ENCODE data around the gene CERT1.
"Not testable (repeated sequence)": the region's sequence is repeated elsewhere in the genome, so short reads cannot be mapped to it uniquely, and the experiment has no call there.

The CERT1 gene, protein sequence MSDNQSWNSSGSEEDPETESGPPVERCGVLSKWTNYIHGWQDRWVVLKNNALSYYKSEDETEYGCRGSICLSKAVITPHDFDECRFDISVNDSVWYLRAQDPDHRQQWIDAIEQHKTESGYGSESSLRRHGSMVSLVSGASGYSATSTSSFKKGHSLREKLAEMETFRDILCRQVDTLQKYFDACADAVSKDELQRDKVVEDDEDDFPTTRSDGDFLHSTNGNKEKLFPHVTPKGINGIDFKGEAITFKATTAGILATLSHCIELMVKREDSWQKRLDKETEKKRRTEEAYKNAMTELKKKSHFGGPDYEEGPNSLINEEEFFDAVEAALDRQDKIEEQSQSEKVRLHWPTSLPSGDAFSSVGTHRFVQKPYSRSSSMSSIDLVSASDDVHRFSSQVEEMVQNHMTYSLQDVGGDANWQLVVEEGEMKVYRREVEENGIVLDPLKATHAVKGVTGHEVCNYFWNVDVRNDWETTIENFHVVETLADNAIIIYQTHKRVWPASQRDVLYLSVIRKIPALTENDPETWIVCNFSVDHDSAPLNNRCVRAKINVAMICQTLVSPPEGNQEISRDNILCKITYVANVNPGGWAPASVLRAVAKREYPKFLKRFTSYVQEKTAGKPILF

DNA sequence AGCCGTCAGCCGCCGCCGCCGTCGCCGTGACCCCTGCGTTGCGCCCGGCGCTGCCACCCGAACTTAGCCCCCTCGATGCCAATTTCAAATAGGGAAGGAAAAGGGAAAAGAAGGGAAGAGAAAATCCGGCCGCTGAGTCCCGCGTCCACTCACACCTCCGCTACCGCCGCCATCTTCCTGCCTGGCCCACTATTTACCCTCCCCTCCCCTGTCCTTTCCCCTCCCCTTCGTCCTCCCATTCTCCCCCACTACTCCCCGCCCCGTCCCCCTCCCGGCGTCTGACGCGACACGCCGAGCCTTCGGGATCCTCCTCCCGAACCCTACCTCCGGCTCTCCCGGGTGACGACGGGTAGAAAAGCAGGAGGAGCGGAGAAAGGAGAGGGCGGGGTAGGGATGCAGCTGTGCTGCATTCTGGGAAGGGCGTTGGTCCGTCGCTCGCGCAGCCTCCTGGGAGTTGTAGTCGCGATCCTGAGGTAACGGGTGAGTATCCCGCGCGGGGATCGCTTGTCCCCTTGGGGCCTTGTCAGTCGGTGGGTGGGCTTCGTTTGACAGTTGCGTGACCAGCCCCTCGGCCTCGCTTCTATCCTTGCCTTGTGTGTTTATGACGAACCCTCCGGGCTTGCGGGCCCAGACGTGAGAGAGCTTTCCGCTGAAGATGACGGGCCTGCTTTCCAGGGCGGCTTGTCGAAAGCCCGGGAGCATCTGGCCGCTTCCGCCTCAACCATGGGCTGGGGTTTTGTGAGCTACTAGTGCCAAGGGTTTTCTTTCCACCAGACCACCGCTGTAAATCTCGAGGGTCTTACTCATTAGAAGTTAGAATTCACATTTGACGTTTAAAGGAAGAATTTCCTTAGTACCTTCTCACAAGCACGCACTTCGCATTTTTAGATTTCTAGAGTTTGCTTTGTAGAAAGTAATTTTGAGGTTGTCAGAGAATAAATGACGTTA is at the start of gene CERT1, which contains the start of gene POLK:
CERT1 (minus strand) TSS at position 195 of the 948 bp plus-strand sequence. CDS start 422 bp downstream, outside the sequence.
POLK (plus strand) TSS at position 457 of the 948 bp plus-strand sequence.
- DNase-seq (ENCODE audit: low spot score) = peak; percentile 89

DNA sequence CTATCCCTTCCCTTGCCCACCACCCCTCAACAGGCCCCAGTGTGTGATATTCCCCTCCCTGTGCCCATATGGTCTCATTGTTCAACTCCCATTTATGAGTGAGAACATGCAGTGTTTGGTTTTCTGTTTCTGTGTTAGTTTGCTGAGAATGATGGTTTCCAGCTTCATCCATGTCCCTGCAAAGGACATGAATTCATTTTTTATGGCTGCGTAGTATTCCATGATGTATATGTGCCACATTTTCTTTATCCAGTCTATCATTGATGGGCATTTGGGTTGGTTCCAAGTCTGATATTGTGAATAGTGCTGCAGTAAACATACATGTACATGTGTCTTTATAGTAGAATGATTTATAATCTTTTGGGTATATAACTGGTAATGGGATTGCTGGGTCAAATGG is 49.2 kb upstream of the CERT1 start:
- not testable (repeated sequence) for DNase-seq (ENCODE audit: low spot score)

DNA sequence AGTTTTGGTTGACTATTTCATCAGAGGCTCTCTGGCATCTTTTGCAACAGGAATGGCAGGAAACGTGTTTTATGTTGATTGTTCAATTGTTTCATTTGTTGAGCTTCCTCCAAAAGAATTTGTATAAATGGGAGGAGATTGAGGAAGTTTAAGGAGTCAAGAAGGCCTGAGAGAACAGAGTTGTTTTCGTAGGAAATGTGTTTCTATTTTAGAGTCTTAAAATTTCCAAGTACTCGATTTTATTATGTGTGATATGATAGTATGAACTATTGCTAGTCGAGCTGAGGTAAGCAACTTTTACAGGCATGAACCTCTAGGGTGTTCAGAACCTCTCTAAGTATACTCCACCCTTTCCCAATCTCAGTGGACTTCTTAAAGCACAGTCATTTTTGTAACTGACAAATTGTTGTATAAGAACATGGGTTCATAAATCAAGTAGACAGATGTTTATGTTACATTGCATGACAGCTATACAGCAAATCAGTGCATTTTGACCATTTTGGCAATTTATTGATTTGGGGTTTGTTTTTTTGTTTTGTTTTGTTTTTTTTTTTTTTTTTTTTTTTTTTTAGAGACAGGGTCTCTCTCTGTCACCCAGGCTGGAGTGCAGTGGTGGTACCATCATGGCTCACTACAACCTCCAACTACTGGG is 47.7 kb upstream of the CERT1 start:
- DNase-seq (ENCODE audit: low spot score) = no peak

DNA sequence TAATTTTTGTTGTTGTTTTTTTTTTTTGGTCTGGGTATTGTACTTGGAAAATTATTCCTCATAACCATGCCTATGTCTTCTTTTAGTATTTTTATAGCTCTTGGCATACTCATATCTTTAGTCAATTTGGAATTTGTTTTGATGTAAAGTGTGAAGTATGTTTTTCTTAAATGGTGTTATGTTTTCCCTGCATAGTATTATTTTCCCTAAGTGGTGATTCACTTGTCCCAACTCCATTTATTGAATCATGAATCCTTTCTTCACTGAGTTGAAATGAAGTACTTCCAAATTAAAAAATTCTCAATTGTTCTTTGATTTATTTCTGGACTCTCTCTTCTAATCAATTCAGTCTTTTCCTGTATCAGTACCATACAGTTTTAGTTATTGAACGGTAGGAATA is 46.8 kb upstream of the CERT1 start:
- no peak for DNase-seq (ENCODE audit: low spot score)

DNA sequence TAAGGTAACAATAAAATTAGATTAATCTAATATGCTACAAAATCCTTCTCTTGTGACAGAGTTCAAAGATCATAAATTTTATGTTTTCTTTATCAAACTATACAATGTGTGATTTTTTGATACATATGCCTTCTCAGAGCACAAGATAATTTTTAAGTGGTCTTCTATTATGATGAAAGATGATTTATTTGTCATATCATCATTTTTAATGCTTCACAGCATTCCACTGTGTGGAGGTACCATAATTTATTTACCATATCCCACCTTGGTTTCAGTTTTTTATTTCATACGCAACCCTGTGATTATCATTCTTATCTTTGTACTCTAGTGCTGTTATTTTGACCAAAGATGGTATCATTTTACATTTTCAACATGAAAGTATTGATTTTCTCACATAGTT is 41.9 kb upstream of the CERT1 start:
- no peak for DNase-seq (ENCODE audit: low spot score)

DNA sequence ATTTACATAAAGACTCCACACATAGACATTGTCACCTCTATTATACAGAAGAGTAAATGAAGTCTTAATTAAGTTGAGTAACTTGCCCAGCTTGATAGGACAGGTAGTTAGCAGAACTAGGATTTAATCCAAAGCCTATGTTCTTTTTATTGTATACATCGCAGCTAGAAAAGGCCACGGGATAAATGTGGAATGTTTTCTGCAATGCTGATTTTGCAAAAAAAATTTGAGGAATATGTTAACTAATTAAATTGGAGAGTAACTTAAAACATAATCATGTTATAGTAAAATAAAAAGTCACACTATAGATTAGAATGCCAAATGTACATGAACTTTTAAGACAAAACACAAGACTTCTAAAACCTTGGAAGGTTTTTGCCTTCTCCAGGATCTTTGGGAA is 41.3 kb upstream of the CERT1 start:
- no peak for DNase-seq (ENCODE audit: low spot score)

DNA sequence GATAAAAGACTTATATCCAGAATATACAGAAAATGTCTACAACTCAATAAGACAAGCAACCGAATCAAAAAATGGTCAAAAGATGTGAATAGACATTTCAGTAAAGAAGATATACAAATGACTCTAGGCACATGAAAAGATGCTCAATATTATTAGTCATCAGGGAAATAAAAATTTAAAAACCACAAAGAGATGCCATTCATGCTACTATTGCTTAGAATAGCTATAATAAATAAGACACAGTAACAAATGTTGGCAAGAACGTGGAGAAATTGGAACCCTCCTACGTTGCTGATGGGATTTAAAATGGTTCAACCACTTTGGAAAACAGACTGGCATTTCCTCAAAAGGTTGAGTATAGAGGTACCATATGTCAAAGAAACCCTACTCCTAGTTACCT is 40.0 kb upstream of the CERT1 start:
- DNase-seq (ENCODE audit: low spot score) = no peak

DNA sequence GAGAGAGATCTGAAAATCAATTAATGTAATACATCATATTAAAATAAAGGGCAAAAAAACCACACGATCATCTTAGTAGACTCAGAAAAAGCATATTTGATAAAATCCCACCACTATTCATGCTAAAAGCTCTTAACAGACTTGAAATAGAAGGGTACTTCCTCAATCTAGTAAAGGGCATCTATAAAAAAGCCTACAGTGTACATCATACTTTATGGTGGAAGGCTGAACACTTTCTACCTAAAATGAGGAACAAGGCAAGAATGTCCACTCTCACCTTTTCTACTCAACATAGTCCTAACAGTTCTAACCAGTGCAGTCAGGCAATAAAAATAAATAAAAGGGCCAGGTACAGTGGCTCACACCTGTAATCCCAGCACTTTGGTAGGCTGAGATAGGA is 39.2 kb upstream of the CERT1 start:
- no peak for DNase-seq (ENCODE audit: low spot score)

DNA sequence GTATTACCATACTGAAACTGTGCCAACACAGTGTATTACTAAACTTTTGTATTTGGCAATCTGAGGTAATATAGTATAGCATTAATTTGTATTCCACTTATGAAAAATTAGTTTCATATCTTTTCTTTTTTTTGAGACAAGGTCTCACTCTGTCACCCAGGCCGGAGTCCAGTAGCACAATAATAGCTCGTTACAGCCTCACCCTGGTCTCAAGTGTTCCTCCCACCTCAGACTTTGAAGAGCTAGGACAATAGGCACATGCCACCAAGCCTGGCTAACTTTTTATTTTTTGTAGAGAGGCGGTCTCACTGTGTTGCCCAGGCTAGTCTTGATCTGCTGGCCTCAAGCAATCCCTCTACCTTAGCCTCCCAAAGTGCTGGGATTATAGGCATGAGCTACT is 36.4 kb upstream of the CERT1 start:
- no peak for DNase-seq (ENCODE audit: low spot score)

DNA sequence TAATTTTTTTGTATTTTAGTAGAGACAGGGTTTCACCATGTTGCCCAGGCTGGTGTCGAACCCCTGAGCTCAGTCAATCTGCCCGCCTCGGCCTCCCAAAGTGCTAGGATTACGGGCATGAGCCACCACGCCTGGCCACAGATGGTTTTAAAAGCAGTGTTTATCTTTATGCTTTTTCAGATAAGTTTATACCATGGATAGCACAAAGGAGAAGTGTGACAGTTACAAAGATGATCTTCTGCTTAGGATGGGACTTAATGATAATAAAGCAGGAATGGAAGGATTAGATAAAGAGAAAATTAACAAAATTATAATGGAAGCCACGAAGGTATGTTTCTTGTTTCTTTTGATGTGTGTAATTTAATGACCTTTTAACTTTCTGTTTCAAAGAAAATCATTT is 35.4 kb upstream of the CERT1 start:
- DNase-seq (ENCODE audit: low spot score) = no peak

DNA sequence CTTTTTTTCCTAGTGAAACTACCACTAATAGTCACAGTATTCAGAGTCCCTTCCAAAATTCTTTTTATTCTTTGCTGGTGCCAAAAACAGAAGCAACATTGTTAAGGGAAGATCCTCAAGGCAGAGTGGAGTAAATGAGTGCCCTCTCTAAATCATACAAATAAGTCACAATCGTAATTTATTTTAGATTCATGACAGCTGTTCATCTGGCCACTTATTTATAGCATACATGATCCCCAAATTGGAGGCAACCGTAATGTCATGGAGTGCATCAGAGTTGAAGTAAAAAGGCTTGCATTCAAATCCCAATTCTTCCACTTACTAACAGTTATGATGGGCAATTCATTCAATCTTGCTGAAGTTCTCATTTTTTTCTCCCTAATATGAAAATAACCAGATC is 33.7 kb upstream of the CERT1 start:
- no peak for DNase-seq (ENCODE audit: low spot score)

DNA sequence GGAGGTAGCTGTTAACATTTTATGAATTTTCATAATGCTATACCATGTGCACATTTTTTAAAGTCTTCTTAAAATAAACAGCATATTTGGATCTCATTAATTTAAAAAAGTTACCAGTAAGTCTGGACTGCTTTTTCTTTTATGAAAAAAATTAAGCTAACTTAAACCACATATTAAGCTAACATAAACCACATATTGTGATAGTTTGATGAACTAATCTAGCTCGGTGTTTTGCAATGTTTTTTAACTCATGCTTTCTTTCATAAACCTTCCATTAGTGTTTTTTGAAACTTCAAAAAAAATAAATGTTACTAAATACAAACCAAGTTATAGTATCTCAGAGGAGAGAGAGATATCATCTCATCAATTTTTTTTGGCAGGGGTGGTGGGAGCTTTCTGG is 26.8 kb upstream of the CERT1 start:
- no peak for DNase-seq (ENCODE audit: low spot score)

DNA sequence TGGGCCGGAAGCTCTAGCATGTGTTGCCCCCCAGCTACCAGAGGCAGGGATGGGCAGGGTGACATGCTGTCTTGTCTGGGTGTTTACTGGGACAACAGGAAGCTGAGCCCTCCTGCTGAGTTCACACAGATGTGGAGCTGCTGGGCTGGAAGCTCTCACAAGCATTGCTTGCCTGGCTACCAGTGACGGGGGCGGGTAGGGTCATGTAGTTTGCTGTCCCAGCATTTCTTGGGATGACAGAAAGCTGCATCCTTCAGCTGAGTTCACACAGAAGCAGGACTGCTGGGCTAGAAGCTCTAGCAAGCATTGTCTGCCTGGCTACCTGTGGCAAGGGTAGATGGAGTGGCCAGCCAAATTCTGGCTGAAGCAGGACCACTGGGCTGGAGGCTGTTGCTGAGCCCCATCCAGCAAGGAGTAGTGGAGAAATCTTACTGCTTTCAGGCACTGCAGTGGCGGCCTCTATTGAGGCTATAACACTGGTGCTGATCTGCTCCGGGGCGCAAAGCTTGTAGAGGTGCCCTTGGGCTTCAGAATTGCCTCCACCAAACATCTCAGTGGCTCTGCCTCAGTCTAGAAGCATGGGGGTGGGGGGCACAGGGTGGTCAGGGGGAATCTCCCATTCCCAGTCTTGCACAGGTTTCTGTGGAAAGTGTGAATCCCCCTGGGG is 25.4 kb upstream of the CERT1 start:
- no peak for DNase-seq (ENCODE audit: low spot score)

DNA sequence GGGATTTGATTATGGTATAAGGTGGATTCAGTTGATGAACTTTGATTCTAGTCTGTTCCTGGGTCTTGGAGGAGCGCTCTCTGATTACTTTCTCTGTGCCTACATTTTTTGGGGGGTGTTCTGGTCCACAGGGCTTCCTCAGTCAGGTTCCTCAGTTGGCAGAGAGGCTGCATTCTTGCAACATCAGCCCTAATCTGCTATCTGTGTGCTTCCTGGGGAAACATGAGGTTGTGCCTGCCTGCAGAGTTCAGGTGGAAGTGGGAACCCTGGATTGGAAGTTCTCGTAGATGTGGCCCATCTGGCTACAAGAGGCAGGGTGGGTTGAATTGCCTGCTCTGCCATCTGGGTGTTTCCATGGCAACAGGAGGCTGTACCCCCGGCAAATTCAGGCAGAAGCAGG is 24.7 kb upstream of the CERT1 start:
- DNase-seq (ENCODE audit: low spot score) = no peak

DNA sequence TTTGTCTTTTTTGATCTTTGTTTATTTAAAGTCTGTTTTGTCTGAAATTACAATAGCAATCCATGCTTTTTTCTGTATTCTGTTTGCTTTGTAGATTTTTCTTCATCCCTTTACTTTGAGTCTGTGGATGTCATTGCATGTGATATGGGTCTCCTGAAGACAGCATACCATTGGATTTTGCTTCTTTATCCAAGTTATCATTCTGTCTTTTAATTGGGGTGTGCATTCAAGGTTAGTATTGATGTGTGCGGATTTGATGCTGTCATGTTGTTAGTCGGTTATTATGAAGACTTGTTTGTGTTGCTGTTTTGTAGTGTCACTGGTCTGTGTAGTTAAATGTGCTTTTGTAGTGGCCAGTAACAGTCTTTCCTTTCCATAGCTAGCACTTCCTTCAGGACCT is 23.3 kb upstream of the CERT1 start:
- DNase-seq (ENCODE audit: low spot score) = no peak

DNA sequence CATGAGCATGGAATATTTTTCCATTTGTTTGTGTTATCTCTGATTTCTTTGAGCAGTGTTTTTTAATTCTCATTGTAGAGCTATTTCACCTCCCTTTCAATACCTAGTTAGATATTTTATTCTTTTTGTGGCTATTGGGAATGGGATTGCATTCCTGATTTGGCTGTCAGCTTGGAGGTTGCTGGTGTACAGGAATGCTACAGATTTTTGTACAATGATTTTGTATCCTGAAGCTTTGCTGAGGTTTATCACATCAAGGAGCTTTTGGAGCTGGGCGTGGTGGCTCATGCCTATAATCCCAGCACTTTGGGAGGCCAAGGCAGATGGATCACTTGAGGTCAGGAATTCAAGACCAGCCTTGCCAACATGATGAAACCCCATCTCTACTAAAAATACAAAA is 22.3 kb upstream of the CERT1 start:
- DNase-seq (ENCODE audit: low spot score) = not testable (repeated sequence)

DNA sequence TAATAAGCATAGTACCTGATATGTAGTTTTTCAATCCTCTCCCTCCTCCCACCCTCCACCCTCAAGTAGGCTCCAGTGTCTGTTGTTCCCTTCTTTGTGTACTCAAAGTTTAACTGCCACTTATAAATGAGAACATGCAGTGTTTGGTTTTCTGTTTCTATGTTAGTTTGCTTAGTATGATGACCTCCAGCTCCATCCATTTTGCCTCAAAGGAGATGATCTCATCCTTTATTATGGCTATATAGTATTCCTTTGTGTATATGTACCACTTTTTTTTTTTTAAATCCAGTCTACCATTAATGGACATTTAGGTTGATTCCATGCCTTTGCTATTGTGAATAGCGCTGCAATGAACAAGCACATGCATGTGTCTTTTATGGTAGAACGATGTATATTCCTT is 20.8 kb upstream of the CERT1 start:
- DNase-seq (ENCODE audit: low spot score) = no peak

DNA sequence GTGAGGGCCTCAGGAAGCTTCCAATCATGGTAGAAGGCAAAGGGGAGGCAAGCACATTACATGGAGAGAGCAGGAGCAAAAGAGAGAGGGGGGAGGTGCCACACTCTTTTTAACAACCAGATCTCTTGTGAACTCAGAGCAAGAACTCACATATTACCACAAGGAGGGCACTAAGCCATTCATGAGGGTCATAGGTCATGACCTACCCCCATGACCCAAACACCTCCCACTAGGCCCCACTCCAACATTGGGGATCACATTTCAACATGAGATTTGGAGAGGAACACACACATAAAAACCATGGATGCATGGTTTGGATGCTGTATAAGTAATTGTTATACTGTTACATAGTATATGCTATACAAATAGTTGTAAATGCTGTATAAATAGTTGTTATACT is 17.8 kb upstream of the CERT1 start:
- DNase-seq (ENCODE audit: low spot score) = no peak

DNA sequence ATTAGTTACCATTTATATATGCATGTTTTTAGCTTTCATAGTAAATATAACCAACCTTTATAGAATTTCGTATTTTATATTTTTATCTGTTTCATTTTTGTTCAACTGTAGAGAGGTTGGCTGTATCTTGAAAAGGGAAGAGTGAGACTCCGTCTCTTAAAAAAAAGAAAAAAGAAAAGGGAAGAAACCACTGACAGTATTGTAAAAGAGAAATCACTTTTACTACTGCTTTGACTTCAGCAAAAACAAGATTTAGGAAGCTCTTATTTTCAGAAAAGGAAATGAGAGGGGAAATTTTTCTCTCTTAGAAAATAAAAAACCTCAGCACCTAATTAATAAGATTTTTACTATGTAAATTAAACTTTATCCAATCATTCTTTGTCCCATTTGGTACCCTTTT is 14.6 kb upstream of the CERT1 start:
- no peak for DNase-seq (ENCODE audit: low spot score)

DNA sequence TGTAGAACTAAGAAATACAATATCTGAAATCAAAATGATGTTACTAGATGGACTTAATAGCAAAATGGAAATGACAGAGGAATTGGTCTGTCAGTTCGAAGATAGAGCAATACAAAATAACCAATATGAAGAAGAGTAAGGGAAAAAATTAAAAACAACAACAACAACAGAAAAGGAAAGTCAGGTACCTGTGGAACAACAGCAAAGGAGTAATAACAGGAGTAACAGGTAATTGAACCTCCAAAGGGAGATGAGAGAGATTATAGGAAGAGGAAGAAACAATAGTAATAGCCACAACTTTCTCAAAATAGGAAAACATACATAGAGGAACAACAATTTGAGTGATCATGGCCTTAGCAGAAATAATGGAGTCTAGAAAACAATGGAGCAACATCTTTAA is 13.9 kb upstream of the CERT1 start:
- no peak for DNase-seq (ENCODE audit: low spot score)

DNA sequence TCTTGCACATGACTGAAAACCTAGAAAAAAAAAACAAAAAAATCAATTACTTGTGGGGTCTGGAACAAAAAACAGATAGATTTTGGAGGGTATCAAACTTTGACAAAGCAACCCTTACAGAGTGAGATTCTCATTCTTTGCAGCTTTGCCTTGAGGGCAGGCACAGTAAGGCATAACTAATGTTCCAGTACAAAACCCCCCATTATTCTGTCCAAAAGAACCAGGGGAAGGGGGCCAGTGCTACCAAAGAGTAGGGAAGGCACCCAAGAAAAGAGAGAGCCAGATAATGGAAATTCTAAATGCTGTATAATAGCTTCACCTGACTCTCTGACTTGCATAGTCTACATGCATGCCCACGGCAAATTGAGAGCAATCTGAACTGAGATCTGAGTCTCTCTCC is 13.2 kb upstream of the CERT1 start:
- no peak for DNase-seq (ENCODE audit: low spot score)

DNA sequence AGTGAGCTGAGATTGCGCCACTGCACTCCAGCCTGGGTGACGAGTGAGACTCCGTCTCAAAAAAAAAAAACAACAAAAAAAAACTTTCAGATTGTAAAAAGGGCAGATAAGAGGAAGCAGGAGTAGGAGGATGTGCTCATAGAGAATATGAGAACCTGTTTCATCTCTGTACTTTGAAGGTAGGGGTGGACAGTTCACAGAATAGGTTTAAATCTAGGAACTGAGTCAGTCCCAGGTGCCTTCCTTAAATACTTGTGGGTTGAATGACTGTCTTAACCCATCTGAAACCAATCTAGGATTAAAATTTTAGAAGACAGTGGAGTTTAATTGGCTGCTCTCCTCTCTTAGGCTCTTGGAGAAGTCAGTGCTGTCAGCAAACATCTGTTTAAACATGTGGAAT is 12.6 kb upstream of the CERT1 start:
- DNase-seq (ENCODE audit: low spot score) = no peak

Data from germinal center (tissue), 1 donor.